GM19025 (cell line): ENCODE results near the gene HS3ST2.
"Not testable (repeated sequence)": the region's sequence is repeated elsewhere in the genome, so short reads cannot be mapped to it uniquely, and the experiment has no call there.

Source experiments
- ATAC-seq: cut with Tn5 transposase; IDR thresholded peaks from one replicate; pipeline ENCODE4 v1.9.1; 2021; ENCODE audit warnings: mild to moderate bottlenecking, low read depth, moderate library complexity; ENCODE audit not compliant: unreplicated experiment

Gene HS3ST2

DNA sequence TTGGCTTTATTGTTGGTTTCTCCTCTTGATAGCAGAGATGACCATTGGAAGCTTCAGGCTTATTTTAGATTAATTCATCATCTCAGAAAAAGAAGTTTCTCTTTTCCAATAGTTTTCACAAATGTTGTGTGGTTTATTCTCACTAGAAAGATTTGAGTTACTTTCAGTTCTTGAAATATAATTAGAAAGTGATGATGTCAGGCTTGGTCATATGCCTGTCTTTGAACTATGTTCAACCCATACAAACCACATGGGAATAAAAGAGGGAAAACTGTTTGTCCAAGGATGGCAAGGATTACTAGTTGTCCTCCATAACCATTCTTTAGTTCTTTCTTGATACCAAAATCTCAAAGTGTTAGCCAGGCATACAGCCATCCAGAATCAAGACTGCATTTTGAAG, 3.7 kb upstream of the HS3ST2 start:
- no peak for ATAC-seq

DNA sequence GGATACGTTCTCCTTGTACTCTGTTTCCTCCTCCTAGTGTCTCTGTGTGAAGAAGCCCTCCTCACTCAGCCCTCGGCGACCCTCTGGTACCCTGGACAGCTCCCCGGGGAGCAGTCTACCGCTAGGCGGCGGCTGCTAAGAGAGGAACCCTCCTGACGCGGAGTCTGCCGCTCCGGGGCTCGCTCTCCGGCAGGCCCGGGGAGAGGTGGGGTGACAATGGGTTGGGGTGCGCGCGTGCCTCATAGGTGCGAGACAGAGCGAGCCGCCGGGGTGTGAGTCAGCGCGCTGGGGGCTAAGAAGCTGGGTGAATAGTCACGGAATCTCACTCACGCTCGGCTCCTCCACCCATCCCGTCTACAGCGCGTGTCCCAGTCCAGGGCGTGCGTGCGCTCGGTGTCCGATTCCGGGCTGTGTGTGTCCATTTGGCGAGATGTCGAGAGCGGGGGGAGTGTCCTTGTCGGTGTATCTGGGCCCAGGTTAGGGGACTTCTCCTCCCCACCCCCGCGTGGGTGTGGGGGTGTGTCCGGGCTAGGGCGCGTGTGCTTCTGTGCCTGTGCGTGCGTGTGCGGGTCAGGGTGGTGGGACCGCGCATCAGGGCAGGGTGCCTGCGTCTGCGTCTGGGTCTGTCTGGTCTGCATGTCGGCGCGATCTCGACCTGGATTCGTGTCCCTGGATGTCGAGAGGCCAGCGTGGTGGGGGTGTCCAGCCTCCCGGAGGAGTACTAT, 577 bp upstream of the HS3ST2 start:
- no peak for ATAC-seq

- ATAC-seq = no peak
Measured at GRCh38 chr16:22814711-22815105, 746 bp downstream of the HS3ST2 start.

- ATAC-seq = no peak
Measured at GRCh38 chr16:22815863-22816262, 1.9 kb downstream of the HS3ST2 start.

DNA sequence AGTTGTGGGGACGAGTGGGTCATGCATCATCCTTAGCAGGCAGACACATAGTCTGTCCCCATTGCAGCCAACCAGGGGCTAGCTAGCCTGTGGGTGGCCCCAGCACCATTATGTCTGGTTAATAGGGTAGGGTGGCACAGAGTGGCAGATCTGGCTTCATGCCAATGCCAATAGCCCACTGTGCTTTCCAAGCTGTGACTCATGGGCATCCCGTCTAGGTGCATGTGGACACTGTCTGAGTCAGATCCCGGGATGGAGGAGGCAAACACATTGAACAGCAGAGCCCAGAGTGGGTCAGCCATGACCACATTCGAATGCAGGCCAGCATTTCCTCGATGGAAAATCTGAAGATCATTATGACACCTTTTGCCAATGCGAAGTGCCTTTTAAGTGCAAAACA, 2.5 kb downstream of the HS3ST2 start:
- no peak for ATAC-seq

DNA sequence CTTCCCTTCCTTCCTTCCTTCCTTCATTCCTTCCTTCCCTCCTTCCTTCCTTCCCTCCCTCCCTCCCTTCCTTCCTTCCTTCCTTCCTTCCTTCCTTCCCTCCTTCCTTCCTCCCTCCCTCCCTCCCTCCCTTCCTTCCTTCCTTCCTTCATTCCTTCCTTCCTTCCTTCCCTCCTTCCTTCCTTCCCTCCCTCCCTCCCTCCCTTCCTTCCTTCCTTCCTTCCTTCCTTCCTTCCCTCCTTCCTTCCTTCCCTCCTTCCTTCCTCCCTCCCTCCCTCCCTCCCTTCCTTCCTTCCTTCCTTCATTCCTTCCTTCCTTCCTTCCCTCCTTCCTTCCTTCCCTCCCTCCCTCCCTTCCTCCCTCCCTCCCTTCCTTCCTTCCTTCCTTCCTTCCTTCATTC, 4.8 kb downstream of the HS3ST2 start:
- ATAC-seq = not testable (repeated sequence)

DNA sequence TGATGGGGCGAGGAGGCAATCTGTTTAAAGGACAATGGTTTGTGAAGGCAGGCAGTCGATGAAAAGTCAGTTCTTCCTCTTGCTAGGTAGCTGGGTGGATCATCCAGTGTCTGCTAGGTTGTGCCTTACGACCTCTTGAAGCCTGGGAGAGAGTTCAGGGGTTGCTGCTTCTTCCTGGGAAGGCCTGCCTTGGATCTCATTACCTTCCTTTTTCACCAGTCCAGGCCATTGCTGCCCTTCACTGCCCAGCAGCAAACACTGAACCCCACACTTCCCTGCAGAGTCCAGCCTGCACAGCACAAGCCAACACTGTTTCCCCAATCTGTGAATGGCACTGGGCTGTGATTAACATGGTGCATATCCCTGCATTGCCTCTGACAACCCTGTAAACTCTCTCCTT, 24.7 kb downstream of the HS3ST2 start:
- no peak for ATAC-seq

DNA sequence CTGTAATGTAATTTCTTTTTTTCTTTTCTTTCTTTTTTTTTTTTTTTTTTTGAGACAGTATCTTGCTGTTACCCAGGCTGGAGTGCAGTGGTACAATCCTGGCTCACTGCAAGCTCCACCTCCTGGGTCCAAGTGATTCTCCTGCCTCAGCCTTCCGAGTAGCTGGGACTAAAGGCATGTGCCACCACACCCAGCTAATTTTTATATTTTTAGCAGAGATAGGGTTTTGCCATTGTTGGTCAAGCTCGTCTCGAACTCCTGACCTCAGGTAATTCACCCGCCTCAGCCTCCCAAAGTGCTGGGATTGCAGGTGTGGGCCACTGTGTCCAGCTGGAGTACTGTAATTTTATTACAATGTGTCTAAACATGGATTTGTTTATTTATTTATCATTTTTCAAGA, 28.1 kb downstream of the HS3ST2 start:
- not testable (repeated sequence) for ATAC-seq

DNA sequence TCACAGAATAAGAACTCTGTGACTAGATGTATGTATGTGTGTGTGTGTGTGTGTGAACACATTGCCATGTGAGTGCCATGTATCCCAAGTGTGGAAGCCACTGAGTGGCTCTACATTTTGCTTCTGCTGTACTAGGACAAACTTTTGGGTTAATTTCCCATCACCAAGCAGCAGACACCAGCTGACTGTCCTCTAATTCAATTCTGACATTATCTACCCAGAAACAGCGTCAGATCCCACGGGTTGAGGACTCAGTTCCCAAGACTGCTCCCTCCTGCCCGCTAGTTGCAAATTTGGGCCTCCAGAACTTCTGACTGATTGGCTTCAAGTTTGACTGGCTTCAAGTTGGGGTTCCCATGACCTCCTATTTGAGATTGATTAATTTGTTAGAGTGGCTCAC, 29.2 kb downstream of the HS3ST2 start:
- ATAC-seq = no peak

GRCh38 chr16:22843856-22844255, 29.9 kb downstream of the HS3ST2 start:
- ATAC-seq = no peak

DNA sequence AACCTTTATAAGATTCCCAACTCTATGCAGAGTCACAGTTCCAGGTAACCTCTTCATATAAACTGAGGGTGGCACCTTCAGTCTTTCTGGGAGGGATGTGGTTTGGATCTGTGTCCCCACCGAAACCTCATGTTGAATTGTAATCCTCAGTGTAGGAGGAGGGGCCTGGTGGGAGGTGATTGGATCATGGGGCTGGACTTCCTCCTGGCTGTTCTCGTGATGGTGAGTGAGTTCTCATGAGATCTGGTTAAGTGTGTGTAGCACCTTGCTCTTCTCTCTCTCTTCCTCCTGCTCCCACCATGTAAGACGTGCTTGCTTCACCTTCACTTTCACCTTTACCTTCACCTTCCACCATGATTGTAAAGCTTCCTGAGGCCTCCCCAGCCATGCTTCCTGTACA, 30.5 kb downstream of the HS3ST2 start:
- ATAC-seq = no peak

- no peak for ATAC-seq
Measured at GRCh38 chr16:22847100-22847499, 33.1 kb downstream of the HS3ST2 start.

- no peak for ATAC-seq
Measured at GRCh38 chr16:22847690-22848089, 33.7 kb downstream of the HS3ST2 start.

- ATAC-seq = no peak
Measured at GRCh38 chr16:22848451-22848850, 34.5 kb downstream of the HS3ST2 start.

GRCh38 chr16:22849517-22849916, 35.6 kb downstream of the HS3ST2 start:
- ATAC-seq = no peak

- ATAC-seq = no peak
Measured at GRCh38 chr16:22855231-22855630, 41.3 kb downstream of the HS3ST2 start.

- ATAC-seq = no peak
Measured at GRCh38 chr16:22857296-22858025, 43.5 kb downstream of the HS3ST2 start.

GRCh38 chr16:22859925-22860324, 46.0 kb downstream of the HS3ST2 start:
- ATAC-seq = no peak

DNA sequence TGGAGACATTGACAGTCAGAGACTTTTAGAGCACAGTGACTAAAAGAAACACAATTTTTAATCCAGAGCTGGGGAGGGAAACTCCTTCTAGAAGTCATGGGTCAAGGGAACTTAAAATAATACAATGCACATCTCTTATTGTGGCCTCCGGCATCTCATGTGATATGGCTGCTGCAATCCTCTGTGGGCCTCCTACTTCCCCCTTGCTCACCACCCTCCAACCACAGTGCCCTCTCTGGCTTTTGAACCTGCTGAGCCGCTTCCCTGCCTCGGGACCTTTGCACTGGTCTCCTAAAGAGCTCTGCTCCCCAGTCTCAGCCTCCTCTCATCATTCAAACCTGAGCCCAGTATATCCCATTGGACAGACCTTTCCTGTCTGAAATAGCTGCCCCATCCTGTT, 47.6 kb downstream of the HS3ST2 start:
- no peak for ATAC-seq

DNA sequence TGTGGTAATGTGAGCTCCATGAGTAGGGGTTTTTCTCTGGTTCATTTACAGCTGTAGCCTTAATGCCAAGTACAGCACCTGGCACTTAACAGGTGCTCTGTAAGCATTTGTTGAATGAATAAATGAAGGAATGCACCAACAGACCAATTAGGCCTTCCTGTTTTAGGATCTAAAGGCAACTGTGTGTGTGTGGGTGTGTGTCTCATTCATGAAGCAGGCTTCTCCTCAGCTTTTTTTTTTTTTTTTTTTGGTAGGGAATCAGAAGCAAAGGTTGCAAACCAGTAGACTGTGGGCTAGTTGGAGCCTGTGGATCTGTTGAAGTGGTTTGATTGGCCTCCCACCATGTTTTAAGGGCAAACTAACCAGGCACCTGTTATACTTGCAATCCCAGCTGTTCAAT, 48.1 kb downstream of the HS3ST2 start:
- ATAC-seq = no peak

DNA sequence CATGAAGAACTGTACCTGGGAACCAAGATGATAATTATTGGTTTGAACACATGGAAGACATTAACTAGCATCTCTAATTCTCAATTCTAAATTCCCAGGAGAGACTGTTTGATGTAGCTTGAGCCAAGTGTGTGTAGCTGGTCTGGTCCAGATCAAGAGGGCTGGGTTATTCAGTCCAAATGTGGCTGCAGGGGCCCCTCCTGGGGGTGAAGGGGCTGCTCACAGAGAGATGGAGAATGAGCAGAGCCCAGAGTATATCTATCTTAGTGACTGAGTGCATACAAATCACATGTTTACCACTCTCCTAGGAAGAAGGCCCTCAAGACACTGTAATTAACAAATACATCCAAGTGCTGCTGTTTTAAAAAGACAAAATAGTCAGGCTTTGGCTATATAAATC, 50.4 kb downstream of the HS3ST2 start:
- ATAC-seq = no peak

DNA sequence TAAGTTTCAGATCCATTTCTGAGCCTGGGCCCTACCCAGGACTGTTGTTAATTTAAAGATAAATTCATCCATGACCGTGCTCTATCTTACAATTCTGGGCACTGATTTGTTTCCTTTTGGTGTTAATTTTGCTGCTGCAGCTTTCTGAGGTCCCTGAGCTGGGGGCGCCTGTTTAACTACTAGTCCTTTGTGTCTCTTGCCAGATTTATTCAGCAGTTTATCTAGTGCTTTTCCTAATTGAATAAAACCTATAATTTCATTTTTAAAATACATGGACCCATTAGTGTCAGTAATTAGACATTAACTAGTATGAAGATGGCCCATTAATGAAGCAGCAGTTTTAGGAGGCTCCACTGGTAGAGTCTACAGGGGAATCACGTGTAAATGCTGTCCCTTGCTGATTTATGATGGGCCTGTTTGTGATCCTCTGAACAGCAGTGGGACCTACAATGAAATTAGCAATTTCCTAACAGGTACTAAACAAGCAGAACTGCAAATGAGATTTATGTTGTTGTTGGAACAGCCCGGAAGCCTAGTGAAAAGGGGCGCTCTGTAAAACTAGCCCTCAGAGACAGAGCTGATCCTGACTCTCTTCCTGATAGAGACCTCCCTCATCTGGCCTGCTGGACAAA, 54.7 kb downstream of the HS3ST2 start:
- ATAC-seq = no peak
